ENCODE data around the gene CLRN1.

- TF ChIP-seq CTCF (IDR thresholded peaks at IDR 0.05 in 8 of 11, conservative IDR thresholded peaks at IDR 0.05 in 3 of 11) (no peak), POLR2A (IDR thresholded peaks at IDR 0.05) (no peak), POLR2AphosphoS5 (IDR thresholded peaks at IDR 0.05) (no peak)
Measured at GRCh38 chr3:150912501-150912900, 60.0 kb downstream of the CLRN1 start.
